Measurements from ENCODE around the gene RAD52.

Gene RAD52

GRCh38 chr12:916712-917445, 32.6 kb downstream of the RAD52 start:
- DNase-seq (ENCODE audit: low read depth): no peak
- TF ChIP-seq, protein P1, sequence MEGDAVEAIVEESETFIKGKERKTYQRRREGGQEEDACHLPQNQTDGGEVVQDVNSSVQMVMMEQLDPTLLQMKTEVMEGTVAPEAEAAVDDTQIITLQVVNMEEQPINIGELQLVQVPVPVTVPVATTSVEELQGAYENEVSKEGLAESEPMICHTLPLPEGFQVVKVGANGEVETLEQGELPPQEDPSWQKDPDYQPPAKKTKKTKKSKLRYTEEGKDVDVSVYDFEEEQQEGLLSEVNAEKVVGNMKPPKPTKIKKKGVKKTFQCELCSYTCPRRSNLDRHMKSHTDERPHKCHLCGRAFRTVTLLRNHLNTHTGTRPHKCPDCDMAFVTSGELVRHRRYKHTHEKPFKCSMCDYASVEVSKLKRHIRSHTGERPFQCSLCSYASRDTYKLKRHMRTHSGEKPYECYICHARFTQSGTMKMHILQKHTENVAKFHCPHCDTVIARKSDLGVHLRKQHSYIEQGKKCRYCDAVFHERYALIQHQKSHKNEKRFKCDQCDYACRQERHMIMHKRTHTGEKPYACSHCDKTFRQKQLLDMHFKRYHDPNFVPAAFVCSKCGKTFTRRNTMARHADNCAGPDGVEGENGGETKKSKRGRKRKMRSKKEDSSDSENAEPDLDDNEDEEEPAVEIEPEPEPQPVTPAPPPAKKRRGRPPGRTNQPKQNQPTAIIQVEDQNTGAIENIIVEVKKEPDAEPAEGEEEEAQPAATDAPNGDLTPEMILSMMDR (conservative IDR thresholded peaks at IDR 0.05; ENCODE audit: low read depth, low read length): no peak
- H3K4me3 ChIP-seq (ENCODE audit: low read depth, low read length): no peak overlapping the region

DNA sequence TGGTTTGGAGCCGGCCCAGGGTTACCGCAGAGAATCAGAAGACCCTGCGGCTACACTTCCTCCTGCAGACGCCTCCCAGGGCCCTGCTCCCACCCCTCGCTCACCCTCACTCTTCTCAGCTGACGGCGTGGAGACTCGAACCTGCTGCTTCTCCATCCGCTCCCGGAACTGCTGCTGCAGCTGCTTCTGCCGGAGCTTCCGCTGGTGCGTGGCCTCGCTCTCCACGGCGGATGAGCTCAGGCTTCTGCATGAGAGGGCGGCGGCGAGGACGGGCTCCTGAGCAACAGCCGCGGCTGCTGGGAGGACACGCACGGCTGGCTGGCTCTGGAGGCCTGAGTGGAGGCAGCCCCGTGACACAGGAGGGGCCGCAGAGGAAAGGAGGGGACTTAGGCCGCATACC, 33.3 kb downstream of the RAD52 start:
- H3K4me3 ChIP-seq (ENCODE audit: low read depth, low read length): no peak overlapping the region
- TF ChIP-seq, protein P1 (conservative IDR thresholded peaks at IDR 0.05; ENCODE audit: low read depth, low read length): no peak
- no peak for DNase-seq (ENCODE audit: low read depth)

DNA sequence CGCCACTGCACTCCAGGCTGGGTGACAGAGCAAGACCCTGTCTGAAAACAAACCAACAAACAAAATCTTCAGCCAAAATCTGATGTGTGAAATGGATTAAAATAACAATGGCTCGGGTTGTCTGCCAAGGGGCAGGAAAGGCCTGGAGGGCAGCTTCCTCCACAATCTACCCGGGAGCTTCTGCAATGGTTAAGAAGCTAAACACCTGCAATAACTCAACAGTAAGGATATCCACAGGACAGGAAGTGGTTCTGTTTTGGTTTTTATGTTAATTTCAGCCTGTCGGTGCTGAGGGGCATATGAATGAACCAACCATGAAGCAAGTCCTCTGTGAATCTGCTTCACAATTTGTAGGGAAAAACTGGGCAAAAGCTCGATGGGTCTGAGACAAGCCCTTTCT, 34.4 kb downstream of the RAD52 start:
- H3K4me3 ChIP-seq (ENCODE audit: low read depth, low read length): no peak overlapping the region
- TF ChIP-seq, protein P1 (conservative IDR thresholded peaks at IDR 0.05; ENCODE audit: low read depth, low read length): no peak
- no peak for DNase-seq (ENCODE audit: low read depth)

DNA sequence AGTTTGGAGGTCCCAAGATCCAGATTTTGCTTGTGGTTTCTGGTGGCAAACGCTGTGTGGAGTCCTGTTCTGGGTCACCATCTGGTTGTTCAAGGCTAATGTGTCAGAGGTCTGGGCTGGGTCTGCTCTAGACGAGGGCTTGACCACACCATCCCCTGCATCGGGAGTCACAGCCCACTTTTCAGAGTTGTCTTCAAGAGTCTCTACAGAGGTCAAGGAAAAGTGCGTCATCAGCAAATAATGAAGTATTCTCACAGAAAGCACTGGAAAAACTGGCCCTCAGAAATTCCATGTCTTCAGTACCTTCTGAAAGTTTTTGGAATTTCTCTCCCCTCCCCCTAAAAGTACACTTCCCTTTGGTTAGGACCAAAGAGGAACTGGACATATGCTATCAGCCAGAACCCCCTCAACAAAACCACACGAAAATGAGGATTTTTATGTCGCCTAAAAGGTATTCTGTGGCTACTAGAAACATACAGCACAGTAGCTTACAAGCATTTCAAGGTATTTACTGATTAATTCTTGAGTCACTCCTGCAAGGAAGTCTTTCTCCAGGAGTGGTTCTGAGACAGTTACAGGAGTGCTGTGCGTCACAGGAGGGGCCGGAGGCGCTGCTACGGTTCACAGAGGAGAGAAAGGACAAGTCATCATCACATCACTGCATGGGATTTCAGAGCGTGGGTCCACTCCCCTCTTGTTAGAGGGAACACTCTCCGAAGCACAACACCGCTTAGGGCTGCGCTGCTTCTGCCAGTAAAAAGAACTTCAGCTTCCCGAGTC, 35.4 kb downstream of the RAD52 start:
- peak; percentile 77 for DNase-seq (ENCODE audit: low read depth)
- H3K4me3 ChIP-seq (ENCODE audit: low read depth, low read length): no peak overlapping the region
- TF ChIP-seq, protein P1 (conservative IDR thresholded peaks at IDR 0.05; ENCODE audit: low read depth, low read length): no peak

DNA sequence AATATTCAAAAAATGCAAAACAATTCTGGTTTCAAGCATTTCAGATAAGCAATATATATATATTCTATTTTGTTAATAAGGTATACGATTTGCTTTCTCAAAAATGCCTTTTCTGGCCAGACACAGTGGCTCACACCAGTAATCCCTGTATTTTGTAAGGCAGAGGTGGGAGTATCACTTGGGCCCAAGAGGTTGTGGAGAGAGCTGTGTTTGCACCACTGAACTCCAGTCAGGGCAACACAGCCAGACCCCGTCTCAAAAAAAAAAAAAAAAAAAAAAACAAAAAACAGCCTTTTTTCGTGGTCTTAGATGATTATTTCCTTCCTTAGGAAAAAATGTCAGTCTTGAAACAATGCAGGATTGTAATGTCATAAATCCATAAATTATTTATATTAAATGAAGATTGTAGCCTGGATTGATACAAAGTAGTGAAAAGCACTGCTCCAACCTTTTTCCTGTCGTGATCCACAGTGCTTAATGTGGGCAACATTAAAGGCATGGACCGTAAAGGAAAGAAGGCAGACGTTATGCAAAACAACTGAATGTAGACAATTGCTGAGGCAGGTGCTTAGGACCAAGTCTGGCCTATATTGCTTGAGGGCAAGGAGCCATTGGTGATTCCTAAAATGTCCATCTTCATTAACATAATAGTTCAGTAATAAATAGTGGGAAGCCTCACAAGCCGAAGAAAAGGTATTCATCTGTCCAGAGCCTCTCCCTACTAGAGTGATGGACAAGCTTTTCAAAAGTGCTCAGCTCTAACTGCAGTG, 36.8 kb downstream of the RAD52 start:
- TF ChIP-seq, protein P1 (conservative IDR thresholded peaks at IDR 0.05; ENCODE audit: low read depth, low read length): no peak
- no peak overlapping the region for H3K4me3 ChIP-seq (ENCODE audit: low read depth, low read length)
- no peak for DNase-seq (ENCODE audit: low read depth)

DNA sequence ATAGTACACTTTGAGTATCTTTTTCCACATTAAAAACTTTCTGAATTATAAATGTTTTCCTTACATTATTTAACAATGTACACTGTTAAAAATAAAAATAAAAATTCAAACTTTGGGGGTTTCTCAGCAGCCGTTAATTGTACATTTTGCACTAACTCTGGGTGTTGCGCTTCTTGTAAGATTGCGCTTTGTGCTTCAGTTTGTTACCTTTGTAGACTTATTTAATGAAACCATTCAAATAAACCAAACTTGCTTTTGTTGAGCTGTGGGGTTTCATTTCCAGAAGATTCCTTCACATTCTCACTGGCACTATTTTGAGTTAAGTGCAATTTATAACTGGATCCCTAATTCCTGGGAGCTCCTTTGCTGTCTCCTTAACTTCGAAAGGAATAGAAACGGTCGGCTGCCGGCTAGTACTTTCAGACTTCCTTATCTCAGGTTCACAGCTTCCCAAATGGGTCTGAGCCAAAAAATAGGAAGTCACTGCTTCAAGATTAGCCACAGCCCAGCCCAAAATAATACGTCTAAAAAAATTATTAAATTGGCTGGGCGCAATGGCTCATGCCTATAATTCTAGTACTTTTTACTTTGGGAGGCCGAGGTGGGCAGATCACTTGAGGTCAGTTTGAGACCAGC, 38.2 kb downstream of the RAD52 start:
- DNase-seq (ENCODE audit: low read depth): no peak
- TF ChIP-seq, protein P1 (conservative IDR thresholded peaks at IDR 0.05; ENCODE audit: low read depth, low read length): no peak
- no peak overlapping the region for H3K4me3 ChIP-seq (ENCODE audit: low read depth, low read length)

Data from choroid plexus epithelial cell (primary cell).